Measurements from ENCODE around the gene ISG15.
"Not testable (repeated sequence)": the region's sequence is repeated elsewhere in the genome, so short reads cannot be mapped to it uniquely, and the experiment has no call there.

Gene ISG15

DNA sequence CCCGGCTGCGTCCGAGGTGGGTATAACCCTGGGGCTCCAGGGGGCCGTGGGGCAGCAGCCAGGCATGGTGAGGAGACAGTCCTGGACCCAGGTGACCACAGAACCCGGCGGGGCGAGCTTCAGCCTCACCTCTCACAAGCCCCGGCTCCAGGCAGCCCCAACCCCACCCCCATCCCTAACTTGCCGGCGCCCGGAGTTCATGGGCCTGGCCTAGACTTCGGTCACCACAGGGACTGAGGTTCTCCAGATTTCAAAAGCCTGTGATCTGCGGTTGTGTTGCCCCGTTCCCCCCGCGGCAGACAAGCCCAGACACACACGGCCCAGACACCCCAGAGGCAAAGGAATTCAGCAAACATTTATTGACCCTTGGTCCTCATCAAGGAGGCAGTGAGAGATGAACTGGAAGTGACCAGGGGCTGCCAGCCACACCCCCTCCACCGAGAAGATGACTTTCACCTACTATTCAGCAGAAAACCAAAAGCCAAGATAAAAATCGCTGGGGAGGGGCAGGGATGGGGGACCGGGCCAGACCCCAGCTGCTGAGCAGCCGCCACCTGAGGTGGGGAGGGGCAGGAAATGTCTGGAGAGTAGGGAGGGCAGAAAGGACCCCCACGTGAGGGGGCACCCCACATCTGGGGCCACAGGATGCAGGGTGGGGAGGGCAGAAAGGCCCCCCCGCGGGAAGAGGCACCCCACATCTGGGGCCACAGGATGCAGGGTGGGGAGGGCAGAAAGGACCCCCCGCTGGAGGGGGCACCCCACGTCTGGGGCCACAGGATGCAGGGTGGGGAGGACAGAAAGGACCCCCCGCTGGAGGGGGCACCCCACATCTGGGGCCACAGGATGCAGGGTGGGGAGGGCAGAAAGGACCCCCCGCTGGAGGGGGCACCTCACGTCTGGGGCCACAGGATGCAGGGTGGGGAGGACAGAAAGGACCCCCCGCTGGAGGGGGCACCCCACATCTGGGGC is 17.3 kb upstream of the ISG15 start:
- DNase-seq: no peak

GRCh38 chr1:996851-997712 is 16.2 kb upstream of the ISG15 start:
- DNase-seq: no peak

GRCh38 chr1:997713-997992 is 15.6 kb upstream of the ISG15 start:
- DNase-seq: no peak

- no peak for DNase-seq
Observed at GRCh38 chr1:997993-998744, 15.1 kb upstream of the ISG15 start.

DNA sequence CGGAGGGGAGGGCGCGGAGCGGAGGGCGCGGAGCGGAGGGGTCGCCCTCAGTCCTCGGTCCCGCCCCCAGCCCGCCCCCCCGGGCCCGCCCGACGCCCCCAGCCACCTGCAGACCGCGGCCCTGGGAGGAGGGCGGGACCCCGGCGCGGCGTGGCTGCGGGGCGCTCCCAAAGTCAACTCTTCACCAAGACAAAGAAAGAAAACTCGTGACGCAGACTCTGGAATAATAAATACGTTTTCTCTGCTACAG is 14.6 kb upstream of the ISG15 start:
- DNase-seq: no peak

DNA sequence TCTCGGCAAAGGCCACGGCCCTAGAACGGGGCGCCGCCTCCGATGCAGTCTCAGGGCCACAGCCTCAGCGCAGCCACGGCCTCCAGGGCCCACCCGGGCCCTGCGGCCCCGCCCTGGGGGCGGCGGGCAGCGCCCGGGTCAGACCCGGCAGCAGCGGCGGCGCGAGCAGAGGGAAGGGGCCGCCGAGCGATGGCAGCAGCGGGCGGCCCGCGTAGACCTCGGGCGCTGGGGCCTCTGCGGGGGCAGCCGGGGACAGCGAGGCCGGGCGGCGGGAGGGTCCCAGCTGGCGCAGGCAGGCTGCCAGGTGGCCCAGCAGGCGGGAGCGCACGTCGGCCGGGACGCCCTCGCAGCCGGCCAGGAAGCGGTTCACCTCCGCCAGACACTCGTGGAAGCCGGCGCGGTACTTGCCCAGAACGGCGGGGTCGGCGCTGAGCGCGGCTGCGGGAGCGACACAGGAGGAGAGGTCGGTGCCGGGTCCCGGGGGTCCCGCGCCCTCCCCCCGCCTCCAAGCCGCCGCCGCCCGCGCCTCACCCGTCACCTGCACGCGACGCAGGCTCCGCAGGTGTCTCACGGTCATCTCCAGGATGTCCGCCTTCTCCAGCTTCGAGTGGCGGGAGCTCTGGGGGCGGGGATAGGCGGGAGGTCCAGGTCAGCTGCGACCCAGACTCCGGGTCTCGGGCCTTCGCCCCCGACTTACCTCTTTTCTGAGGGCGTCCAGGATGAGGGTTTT is 14.1 kb upstream of the ISG15 start:
- peak; percentile 30 for DNase-seq

- DNase-seq: peak; percentile 62
Observed at GRCh38 chr1:999725-1000356, 13.5 kb upstream of the ISG15 start, which contains the start of gene HES4. TSS of gene HES4 (minus strand) at chr1:1000097. CDS start at chr1:999973, 124 bp downstream.

- peak; percentile 78 for DNase-seq
Observed at GRCh38 chr1:1000357-1001056, 12.8 kb upstream of the ISG15 start.

DNA sequence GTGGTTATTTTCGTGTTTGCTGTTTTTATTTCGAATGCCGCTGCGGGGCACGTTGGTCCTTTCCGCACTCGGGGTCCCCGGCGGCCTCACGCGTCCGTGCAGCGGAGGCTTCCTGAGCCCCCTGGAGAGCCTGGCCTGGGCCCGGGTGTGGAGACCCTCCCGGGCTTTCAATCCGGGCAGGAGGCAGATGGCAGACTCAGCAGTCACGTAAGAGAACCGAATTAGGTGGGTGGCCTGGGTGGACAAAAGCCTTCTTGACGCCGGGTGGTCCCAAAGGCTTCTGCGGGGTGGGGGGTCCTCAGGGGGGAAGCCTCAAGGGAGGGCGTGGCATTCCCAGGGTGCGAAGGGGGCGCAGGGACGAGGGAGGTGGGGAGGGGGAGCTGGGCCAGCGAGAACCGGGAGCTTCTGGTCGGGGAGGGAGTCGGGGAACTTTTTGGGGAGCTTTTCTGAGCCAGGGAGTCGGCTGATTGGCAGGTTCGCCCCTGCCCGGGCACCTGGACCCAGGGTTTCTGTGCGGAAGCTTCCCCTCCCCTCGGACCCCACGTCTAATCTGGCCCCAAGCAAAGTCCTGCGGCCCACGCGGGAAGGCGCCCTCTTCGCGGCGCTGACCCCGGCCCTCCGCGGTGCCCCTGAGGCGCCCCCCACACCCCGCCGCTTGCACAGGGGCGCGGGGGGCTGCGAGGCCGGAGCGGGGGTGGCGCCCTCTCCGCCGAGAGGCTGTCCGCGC is 12.1 kb upstream of the ISG15 start:
- no peak for DNase-seq

- DNase-seq: no peak
Observed at GRCh38 chr1:1003618-1004419, 9.5 kb upstream of the ISG15 start.

GRCh38 chr1:1004420-1004779 is 8.9 kb upstream of the ISG15 start:
- DNase-seq: no peak

GRCh38 chr1:1004780-1005697 is 8.3 kb upstream of the ISG15 start:
- DNase-seq: no peak

DNA sequence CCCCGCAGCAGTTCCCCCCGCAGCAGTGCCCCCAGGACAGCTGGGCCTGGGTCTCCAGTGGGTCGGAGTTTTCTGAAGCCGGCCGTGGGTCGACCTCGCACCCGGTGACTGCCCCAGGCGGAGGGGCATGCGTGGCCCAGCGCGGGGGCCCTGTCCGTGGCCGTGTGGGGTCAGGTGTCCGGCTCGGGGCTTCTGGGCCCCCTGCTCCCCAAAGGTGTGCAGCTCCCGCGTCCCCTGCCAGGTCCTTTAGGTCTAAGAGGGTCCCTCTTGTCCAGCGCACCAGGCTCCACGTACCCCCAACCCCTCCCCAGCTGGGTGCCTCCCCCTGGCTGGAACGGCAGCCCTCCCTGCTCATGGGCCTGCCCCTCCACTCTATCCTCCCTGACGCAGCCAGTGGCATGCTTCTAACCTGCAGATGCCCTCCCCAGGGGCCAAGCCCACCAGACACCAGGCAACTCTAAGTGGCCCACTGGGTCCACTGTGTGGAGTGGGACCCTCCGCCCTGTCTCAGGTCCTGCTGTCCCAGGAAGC is 7.5 kb upstream of the ISG15 start:
- no peak for DNase-seq

- no peak for DNase-seq
Observed at GRCh38 chr1:1006305-1007159, 6.8 kb upstream of the ISG15 start.

- DNase-seq: not testable (repeated sequence)
Observed at GRCh38 chr1:1010131-1010530, 3.2 kb upstream of the ISG15 start.

DNA sequence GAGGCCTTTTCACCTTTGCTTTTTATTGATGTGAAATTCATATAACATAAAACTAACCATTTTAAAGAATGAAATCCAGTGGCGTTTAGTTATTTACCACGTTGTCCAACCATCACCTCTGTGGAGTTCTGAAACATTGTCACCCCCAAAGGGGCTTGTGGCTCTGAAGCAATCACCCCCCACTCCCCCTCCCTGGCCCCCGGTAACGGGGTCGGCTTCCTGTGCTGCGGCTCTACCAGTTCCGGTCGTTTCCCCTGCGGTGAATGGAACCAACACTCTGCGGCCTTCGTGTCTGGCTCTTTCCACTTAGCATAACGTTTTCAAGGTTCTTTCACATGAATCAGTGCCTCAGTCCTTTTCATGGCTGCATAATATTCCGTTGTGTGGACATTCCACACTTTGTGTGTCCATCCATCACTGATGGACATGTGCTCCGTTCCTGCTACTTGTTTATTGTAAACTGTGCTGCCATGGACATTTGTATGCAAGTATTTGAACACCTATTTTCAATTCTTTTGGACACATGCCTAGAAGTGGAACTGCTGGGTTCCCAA is 1.8 kb upstream of the ISG15 start:
- DNase-seq: no peak

- not testable (repeated sequence) for DNase-seq
Observed at GRCh38 chr1:1012736-1013104, 577 bp upstream of the ISG15 start.
